GM13977 (cell line): ENCODE measurements around the gene MAML1.

ENCODE experiments used
- DNase-seq: peaks from one replicate; pipeline ENCODE4 v3.0.0; 2012; ENCODE audit warnings: low spot score
- in situ Hi-C: fragments of 300-500 bp; cut with MboI; formaldehyde crosslinking; loops from one replicate; pipeline ENCODE4 v1.12.0; 2022; ENCODE audit warnings: low sequenced_read_pairs, low pct_unique_long_range_greater_than_20kb, mixed read lengths, inconsistent platforms; ENCODE audit not compliant: unreplicated experiment
- TF ChIP-seq, protein P1 (sequence below): IDR thresholded peaks from 2 replicates; pipeline ENCODE4 v1.5.1; 2012; ENCODE audit warnings: mild to moderate bottlenecking, control low read depth; ENCODE audit not compliant: insufficient read depth; ENCODE audit errors: extremely low read depth, missing control alignments

Gene MAML1

DNA sequence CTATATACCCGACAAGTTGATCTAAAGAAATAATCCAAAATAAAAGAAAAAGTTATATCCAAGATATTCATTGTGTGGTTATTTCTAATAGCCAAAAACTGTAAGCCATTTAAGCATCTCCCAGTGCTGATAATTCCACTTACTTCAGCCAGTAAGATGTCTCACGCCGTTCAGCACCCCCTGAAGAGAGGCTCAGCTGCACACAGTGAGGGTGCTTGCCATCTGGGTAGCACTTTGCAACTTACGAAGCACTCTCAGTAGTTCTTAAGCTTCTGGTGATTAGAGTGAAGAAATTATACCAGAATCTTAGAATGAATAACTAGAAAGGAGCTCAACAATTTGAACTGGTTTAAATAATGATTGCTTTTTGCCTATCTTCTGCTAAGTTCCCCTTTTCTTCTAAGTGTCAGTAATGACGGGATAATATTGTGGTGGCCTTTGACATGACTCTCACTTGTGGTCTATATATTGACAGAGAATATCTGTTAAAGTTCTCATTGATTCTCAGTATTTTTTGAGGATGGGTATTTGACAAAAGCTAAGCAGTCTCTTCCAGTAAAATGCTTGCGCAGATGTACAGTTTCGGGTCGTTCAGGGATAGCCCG is 35.0 kb downstream of the MAML1 start:
- TF ChIP-seq, protein P1, sequence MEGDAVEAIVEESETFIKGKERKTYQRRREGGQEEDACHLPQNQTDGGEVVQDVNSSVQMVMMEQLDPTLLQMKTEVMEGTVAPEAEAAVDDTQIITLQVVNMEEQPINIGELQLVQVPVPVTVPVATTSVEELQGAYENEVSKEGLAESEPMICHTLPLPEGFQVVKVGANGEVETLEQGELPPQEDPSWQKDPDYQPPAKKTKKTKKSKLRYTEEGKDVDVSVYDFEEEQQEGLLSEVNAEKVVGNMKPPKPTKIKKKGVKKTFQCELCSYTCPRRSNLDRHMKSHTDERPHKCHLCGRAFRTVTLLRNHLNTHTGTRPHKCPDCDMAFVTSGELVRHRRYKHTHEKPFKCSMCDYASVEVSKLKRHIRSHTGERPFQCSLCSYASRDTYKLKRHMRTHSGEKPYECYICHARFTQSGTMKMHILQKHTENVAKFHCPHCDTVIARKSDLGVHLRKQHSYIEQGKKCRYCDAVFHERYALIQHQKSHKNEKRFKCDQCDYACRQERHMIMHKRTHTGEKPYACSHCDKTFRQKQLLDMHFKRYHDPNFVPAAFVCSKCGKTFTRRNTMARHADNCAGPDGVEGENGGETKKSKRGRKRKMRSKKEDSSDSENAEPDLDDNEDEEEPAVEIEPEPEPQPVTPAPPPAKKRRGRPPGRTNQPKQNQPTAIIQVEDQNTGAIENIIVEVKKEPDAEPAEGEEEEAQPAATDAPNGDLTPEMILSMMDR = no peak
- no peak for DNase-seq
- in situ Hi-C loops = no loop called here

DNA sequence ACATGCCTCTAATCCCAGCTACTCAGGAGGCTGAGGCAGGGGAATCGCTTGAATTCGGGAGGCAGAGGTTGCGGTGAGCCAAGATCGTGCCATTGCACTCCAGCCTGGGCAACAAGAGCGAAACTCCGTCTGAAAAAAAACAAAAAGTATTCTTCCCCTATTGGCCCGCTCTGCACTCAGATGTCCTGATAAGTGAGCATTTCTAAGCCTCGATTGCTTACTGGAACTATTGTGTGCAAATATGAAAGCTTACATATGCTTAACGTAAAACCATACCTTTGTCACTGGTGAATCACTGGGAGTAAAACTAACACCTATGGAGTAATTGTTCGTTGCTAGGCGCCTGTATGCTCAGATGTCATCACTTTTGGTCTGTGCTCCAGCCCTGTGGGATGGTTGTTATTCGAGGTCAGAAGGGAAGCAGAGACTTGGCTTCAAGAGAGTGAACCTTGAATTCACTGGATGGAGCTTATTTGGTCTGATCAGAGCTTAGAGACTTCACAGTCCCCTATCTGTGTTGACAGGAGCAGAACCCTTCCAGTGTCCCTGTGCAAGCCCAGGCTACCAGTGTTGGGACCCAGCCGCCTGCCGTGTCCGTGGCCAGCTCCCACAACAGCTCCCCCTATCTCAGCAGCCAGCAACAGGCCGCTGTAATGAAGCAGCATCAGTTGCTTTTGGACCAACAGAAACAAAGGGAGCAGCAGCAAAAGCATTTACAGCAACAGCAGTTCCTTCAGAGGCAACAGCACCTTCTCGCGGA is 35.9 kb downstream of the MAML1 start:
- in situ Hi-C loops = no loop called here

DNA sequence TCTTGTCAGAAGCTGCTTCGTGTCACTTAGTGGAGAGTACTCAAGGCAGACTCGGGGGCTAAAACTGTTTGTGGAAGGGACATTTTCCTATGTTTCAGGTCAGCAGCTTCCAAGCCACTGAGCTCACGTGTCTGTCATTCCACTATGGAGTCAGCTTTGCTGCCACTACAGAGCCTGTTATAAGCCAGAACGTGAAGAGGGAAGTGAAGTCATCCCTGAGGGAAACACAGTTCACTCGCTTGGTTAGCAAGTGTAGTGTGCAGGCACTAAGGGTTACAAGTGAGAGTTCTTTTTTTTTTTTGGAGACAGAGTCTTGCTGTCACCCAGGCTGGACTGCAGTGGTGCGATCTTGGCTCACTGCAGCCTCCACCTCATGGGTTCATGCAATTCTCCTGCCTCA is 36.6 kb downstream of the MAML1 start:
- TF ChIP-seq, protein P1 = no peak
- DNase-seq = no peak
- in situ Hi-C loops = no loop called here

More for the DNA sequence above, 35.9 kb downstream of the MAML1 start:
- TF ChIP-seq, protein P1 = peak; percentile 3
- no peak for DNase-seq

DNA sequence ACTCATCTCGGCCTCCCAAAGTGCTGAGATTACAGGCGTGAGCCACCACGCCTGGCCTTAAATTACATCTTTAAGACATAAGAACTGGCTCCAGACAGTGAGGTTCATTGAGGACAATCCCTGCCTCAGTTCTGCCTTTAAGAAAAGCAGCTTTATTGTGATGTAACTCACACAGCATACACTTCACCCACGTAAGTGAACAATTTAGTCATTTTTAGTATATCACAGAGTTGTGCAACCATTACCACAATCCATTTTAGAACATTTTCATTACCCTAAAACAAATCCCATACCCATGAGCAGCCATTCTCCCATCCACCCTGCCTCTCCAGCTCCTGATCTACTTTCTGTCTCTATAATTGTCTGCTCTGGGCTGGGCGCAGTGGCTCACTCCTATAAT is 37.2 kb downstream of the MAML1 start:
- TF ChIP-seq, protein P1 = no peak
- in situ Hi-C loops = no loop called here
- no peak for DNase-seq

DNA sequence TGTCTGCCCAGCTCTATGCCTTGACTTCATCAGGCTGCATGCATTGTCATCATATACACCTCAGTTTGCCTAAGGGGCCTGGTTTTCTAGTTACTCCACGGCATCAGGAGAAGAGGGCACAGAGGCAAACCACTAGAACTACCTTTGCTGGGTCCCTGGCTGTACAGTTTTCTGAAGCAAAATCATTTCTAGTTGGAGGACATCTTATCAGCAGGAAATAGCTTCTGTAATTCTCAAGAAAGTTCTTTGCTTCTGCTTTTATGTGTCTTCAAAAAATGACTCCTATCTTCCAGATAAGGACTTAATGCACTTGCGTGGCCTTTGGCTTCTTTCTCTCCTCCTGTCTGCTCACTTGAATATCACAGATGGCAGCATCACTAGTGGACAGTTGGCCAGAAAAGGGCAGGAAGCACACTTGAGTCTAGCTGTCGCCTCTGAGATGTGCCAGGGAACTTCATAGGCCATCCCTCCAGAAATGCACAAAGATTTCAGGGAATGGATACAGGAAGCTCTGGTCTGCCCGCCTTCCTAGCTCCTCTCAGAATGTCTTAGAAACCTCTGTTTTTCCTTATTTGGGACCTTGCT is 38.8 kb downstream of the MAML1 start:
- in situ Hi-C loops = no loop called here
- TF ChIP-seq, protein P1 = no peak
- no peak for DNase-seq

DNA sequence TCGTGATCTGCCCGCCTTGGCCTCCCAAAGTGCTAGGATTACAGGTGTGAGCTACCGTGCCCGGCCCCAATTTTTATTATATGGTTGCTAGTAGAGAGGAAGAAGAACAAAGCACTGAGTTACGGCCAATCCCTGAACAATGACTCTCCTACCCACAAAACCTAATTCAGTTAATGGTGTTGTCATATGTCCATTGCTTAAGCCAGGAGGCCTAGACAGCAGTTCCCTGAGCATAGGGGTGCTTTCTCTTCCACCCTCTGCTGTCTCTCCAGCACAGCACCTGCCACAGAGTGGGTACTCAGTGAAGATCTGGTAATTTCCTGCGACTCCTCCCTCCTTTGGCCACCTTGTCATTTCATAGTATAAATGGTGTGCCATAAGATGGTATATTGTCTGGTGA is 39.7 kb downstream of the MAML1 start:
- TF ChIP-seq, protein P1 = no peak
- DNase-seq = no peak
- in situ Hi-C loops = no loop called here
